Karpas-422 (cell line): ENCODE measurements around the gene ZNF133. TPM values are rescaled to one million over a fixed set of nuclear protein-coding genes. Genes with fewer than 3 reads are reported as not detected.
A peak's percentile ranks its signal among the peaks of the same experiment; 100 is the strongest.
"Not testable (repeated sequence)": the region's sequence is repeated elsewhere in the genome, so short reads cannot be mapped to it uniquely, and the experiment has no call there.

Experiments
- DNase-seq: peaks from one replicate; pipeline ENCODE4 v3.0.0-alpha.2; 2015
- H2AFZ ChIP-seq: fragments of 200-600 bp; sonication (generic); 2 replicates; pipeline ENCODE4 v1.6.1; 2014; ENCODE audit warnings: antibody characterized with exemption, low read length, mixed read lengths
- H3K27ac ChIP-seq: fragments of 200-600 bp; sonication (generic); 2 replicates; pipeline ENCODE4 v1.5.1; 2014; ENCODE audit warnings: mild to moderate bottlenecking, low read length, moderate library complexity
- H3K27me3 ChIP-seq: fragments of 200-600 bp; sonication (generic); 2 replicates; pipeline ENCODE4 v1.6.1; 2014; ENCODE audit warnings: low read length, mixed read lengths
- H3K36me3 ChIP-seq: fragments of 200-600 bp; sonication (generic); 2 replicates; pipeline ENCODE4 v1.6.1; 2014; ENCODE audit warnings: low read length, mixed read lengths; ENCODE audit not compliant: insufficient read depth
- H3K4me1 ChIP-seq: fragments of 200-600 bp; sonication (generic); 2 replicates; pipeline ENCODE4 v1.6.1; 2014; ENCODE audit warnings: mild to moderate bottlenecking, low read length, mixed read lengths
- H3K4me2 ChIP-seq: fragments of 200-600 bp; sonication (generic); 2 replicates; pipeline ENCODE4 v1.6.1; 2014; ENCODE audit warnings: low read length, low read depth, mild to moderate bottlenecking; ENCODE audit not compliant: poor library complexity, severe bottlenecking
- H3K4me3 ChIP-seq: fragments of 200-600 bp; sonication (generic); 2 replicates; pipeline ENCODE4 v1.5.1; 2014; ENCODE audit warnings: mild to moderate bottlenecking, antibody characterized with exemption, low read length, mixed read lengths
- H3K79me2 ChIP-seq: fragments of 200-600 bp; sonication (generic); 2 replicates; pipeline ENCODE4 v1.6.1; 2014; ENCODE audit warnings: mild to moderate bottlenecking, low read length, mixed read lengths
- H3K9ac ChIP-seq: fragments of 200-600 bp; sonication (generic); 2 replicates; pipeline ENCODE4 v1.6.0; 2014; ENCODE audit warnings: low read length
- H3K9me2 ChIP-seq: fragments of 200-600 bp; sonication (generic), shearing (Covaris generic); replicated peaks from 2 replicates; pipeline ENCODE4 v1.6.0; 2014; ENCODE audit warnings: mild to moderate bottlenecking, low read length, moderate library complexity; ENCODE audit not compliant: insufficient read depth
- H3K9me3 ChIP-seq: fragments of 300-700, 200-600 bp; sonication (generic); 2 replicates; pipeline ENCODE4 v1.6.1; 2014; ENCODE audit warnings: low read length, mixed read lengths
- H4K20me1 ChIP-seq: fragments of 200-600 bp; sonication (generic); 2 replicates; pipeline ENCODE4 v1.6.1; 2014; ENCODE audit warnings: mild to moderate bottlenecking, antibody characterized with exemption, low read length, low read depth; ENCODE audit not compliant: insufficient read depth
- total RNA-seq: library from RNA; depleted of rRNA; stranded (reverse); fragments of >200 nt; shearing (Covaris generic); gene quantifications from 2 replicates; pipeline ENCODE4 v1.2.3, GENCODE V29; 2014; ENCODE audit warnings: low replicate concordance

Gene ZNF133
- total RNA-seq, 1 experiment from 2014 or later: 19.5 TPM

DNA sequence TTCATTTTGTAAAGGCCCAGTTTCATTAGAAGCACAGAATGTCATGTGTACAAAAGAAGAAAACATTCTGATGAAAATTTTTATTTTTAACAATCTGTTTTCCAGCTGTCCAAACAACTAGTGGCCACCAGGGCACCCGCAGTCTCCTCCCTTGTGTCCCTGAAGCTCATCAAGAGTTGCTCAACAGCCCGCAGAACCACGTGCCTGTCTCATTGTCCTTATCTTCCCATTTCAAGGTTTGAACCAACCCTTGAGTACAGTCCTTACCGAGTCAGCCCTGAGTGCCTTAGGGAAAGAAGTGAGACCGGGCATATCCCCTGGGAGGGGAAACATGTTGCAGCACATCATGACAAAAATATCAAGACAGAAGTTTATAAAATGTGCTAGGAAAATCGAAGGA, 15.9 kb upstream of the ZNF133 start:
- no peaks in the 10 kb centered on the region for H3K27me3 ChIP-seq
- no peaks in the 10 kb centered on the region for H3K79me2 ChIP-seq
- no peak overlapping the region for H3K9ac ChIP-seq
- H3K36me3 ChIP-seq: no peaks in the 10 kb centered on the region
- no peak overlapping the region for H3K4me2 ChIP-seq
- no peaks in the 10 kb centered on the region for H3K9me3 ChIP-seq
- H3K9me2 ChIP-seq: no peaks in the 10 kb centered on the region
- H3K4me1 ChIP-seq: peaks cover 11% of the 10 kb centered on the region
- H3K27ac ChIP-seq: no peak overlapping the region
- no peak for DNase-seq
- H4K20me1 ChIP-seq: no peaks in the 10 kb centered on the region
- no peak overlapping the region for H3K4me3 ChIP-seq
- no peak overlapping the region for H2AFZ ChIP-seq

DNA sequence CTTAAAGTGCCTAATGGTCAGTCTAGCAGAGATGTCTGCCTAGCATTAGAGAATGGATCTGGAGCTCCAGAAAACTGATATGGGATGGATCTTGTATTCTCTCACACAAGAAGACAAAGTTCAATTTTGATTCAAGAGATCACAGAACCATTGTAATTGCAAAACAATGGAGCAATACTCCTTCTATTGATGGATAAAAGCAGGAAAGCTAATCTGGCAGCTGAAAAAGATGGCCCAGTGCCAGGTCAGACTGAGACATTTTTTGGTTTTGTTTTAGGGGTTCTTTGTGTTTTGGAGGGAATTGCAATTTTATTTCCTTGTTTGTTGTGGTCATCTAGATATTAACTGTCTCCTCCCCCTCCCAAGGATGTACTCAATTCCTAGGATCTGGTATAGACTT, 14.6 kb upstream of the ZNF133 start:
- no peak overlapping the region for H3K27ac ChIP-seq
- no peak for DNase-seq
- no peaks in the 10 kb centered on the region for H3K27me3 ChIP-seq
- H3K4me3 ChIP-seq: no peak overlapping the region
- H3K36me3 ChIP-seq: no peaks in the 10 kb centered on the region
- no peaks in the 10 kb centered on the region for H3K9me3 ChIP-seq
- no peaks in the 10 kb centered on the region for H3K9me2 ChIP-seq
- H2AFZ ChIP-seq: no peak overlapping the region
- H3K9ac ChIP-seq: no peak overlapping the region
- H3K79me2 ChIP-seq: no peaks in the 10 kb centered on the region
- H3K4me2 ChIP-seq: no peak overlapping the region
- peaks cover 11% of the 10 kb centered on the region for H3K4me1 ChIP-seq
- H4K20me1 ChIP-seq: no peaks in the 10 kb centered on the region

DNA sequence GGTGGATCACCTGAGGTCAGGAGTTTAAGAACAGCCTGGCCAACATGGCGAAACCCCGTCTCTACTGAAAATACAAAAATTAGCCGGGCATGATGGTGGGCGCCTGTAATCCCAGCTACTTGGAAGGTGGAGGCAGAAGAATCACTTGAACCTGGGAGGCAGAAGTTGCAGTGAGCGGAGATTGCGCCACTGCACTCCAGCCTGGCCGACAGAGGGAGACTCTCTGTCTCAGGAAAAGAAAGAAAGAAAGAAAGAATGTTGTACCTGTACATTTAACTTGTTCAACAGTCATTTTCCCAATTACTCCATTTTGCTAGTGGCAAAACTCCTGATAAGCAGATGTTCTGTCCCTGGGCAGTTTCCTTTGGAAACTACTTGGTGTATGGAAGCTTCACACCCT, 12.4 kb upstream of the ZNF133 start:
- not testable (repeated sequence) for H3K79me2 ChIP-seq, DNase-seq, H3K4me3 ChIP-seq, H3K4me1 ChIP-seq, H2AFZ ChIP-seq, H3K27ac ChIP-seq, H3K36me3 ChIP-seq, H3K9ac ChIP-seq, H3K9me3 ChIP-seq, H4K20me1 ChIP-seq, H3K9me2 ChIP-seq, H3K4me2 ChIP-seq, H3K27me3 ChIP-seq

DNA sequence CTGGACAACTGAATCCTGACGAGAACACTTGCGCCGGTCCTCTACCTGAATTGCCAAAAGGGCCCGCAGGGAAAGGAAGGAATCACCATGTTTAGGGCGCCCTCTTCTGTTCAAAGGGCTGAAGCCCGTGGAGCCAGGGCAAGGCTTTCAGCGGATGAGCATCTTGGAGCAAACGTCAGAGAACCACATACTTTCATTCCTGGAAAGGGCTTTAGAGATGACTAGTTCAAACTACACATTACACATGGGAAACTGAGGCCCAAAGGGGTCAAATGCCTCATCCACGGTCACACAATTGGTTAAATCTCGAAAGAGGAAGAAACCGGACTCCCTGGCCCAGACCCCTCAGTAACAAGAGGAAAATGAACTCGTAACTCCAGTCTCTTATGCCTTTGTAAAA, 11.5 kb upstream of the ZNF133 start:
- no peaks in the 10 kb centered on the region for H3K79me2 ChIP-seq
- H3K36me3 ChIP-seq: no peaks in the 10 kb centered on the region
- no peaks in the 10 kb centered on the region for H3K27me3 ChIP-seq
- H3K9ac ChIP-seq: no peak overlapping the region
- no peaks in the 10 kb centered on the region for H3K9me3 ChIP-seq
- H3K4me1 ChIP-seq: 0 out of 2 replicates have a peak, but pooled peaks cover 2% of the 10 kb centered on the region
- H3K9me2 ChIP-seq: no peaks in the 10 kb centered on the region
- no peaks in the 10 kb centered on the region for H4K20me1 ChIP-seq
- peak; percentile 85 for DNase-seq
- H3K4me2 ChIP-seq: peak overlapping the region; percentile 34
- H3K4me3 ChIP-seq: no peak overlapping the region
- H2AFZ ChIP-seq: no peak overlapping the region
- H3K27ac ChIP-seq: no peak overlapping the region

DNA sequence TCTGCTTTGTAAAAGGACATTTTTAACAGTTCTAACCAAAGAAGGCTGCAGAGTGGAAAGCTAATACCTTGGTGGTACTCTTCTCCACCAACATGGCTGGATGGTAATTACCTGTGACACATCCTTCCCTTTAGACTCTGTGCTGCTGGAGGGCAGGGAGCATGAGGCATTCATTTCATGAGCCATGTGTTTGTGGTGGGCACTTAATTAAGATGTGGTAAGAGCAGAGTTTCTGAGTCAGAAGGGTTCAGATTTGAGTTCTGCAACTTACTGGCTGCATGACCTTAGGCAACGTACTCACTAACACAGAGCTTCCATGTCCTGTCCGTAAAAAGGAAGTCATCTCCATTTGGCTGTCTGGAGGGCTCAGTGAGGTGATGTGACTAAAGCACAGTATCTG, 9.1 kb upstream of the ZNF133 start:
- Histone ChIP-seq H3K79me2 (no peaks in the 10 kb centered on the region), H3K4me1 (0 out of 2 replicates have a peak, but pooled peaks cover 2% of the 10 kb centered on the region), H3K9me2 (no peaks in the 10 kb centered on the region), H3K4me3 (no peak overlapping the region), H4K20me1 (no peaks in the 10 kb centered on the region), H2AFZ (no peak overlapping the region), H3K9ac (no peak overlapping the region), H3K4me2 (no peak overlapping the region), H3K27ac (no peak overlapping the region), H3K27me3 (no peaks in the 10 kb centered on the region), H3K36me3 (no peaks in the 10 kb centered on the region), H3K9me3 (no peaks in the 10 kb centered on the region)
- no peak for DNase-seq

DNA sequence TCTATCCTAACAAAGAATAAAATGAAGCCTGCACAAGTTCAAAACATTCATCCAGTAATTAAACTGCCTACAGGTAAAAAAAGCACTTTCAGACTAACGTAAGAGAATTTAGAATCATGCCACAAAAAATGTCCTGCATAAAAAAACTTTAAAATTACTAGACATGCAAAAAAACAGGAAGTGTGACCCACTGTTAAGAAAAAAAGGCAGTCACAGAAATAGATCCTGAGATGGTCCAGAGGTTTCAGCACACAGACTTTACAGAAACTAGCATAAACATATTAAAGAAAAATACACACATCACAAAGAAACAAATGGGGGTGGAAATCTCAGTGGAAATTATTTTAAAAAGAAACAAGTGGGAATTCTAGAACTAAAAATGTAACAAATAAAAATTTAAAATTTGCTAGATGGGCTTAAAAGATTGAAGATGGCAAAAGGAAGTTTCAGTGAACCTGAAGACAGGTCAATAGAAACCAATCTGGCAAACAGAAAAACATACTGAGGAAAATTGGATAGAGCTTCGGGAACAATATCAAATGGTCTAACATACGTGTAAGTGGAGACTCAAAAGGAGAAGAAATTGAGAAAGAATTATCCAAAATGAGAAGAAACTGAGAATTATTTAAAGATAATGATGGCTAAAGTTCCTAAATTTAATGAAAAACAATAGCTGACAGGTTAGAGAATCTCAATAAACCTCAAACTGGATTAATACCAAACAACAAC, 3.4 kb upstream of the ZNF133 start:
- Histone ChIP-seq H3K27me3 (no peaks in the 10 kb centered on the region), H3K4me1 (peaks cover 20% of the 10 kb centered on the region), H4K20me1 (no peaks in the 10 kb centered on the region), H3K4me3 (no peak overlapping the region), H3K36me3 (no peaks in the 10 kb centered on the region), H3K79me2 (peaks cover 15% of the 10 kb centered on the region), H3K9me3 (no peaks in the 10 kb centered on the region; the same call in 1 of the 2 replicates), H3K27ac (no peak overlapping the region), H3K9me2 (no peaks in the 10 kb centered on the region), H3K4me2 (no peak overlapping the region), H2AFZ (no peak overlapping the region), H3K9ac (no peak overlapping the region)
- DNase-seq: peak; percentile 51

DNA sequence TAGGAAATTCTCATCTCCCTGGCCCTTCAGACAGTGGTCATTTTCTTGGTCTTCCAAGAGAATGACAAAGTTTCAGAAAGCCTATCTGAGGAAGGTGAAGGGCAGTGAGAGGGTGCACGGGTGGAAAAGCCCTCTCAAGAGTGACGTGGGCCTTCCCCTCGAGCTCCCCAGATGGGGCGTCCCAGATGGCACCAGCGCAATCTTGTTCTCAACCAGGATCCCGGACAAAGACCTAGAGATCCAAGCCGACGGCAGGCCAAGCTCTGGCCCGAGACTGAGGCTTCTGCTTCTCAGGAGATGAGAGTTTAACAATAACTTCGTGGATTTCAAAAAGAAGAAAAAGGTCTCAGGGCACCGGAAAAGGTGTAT, 797 bp upstream of the ZNF133 start:
- peak overlapping the region; percentile 97 for H2AFZ ChIP-seq
- no peak for DNase-seq
- peaks cover 20% of the 10 kb centered on the region for H3K4me1 ChIP-seq
- H3K4me2 ChIP-seq: peak overlapping the region; percentile 95
- no peaks in the 10 kb centered on the region; the same call in 1 of the 2 replicates for H3K9me3 ChIP-seq
- H3K27ac ChIP-seq: no peak overlapping the region
- H3K4me3 ChIP-seq: peak overlapping the region; percentile 93
- peak overlapping the region; percentile 85 for H3K9ac ChIP-seq
- no peaks in the 10 kb centered on the region for H3K9me2 ChIP-seq
- no peaks in the 10 kb centered on the region for H3K27me3 ChIP-seq
- H3K36me3 ChIP-seq: no peaks in the 10 kb centered on the region
- no peaks in the 10 kb centered on the region for H4K20me1 ChIP-seq
- peaks cover 27% of the 10 kb centered on the region for H3K79me2 ChIP-seq

DNA sequence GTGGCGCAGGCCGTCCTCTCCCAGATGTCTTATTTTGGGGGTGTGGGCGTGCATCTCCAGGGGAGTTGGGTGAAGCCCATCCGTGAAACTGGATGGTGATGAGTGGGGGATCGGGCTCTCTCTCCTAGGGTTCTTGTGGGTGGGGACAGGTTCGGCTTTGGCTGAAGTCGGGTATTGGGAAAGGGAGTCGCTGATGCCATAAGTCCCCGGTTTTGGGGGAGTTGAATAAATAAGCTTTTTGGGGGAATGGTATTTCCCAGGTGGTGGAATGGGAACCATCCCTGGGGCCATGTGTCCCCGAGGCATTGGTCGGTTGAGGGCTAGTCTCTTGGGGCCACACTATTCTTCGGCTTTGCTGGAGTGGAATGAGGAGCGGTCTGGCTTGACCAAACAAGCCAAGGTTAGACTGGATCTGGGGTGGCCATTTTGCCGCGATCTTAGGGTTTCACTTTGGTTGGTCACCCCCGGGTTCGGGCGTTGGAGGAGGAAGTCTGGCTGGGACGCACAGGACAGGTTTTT, 481 bp downstream of the ZNF133 start:
- Histone ChIP-seq H3K27me3 (no peaks in the 10 kb centered on the region), H3K9ac (peak overlapping the region; percentile 85), H3K36me3 (no peaks in the 10 kb centered on the region), H3K79me2 (peaks cover 27% of the 10 kb centered on the region), H3K27ac (no peak overlapping the region), H3K9me2 (no peaks in the 10 kb centered on the region), H2AFZ (peak overlapping the region; percentile 97), H3K4me2 (peak overlapping the region; percentile 95), H3K9me3 (no peaks in the 10 kb centered on the region; the same call in 1 of the 2 replicates), H3K4me1 (peaks cover 20% of the 10 kb centered on the region), H4K20me1 (no peaks in the 10 kb centered on the region), H3K4me3 (peak overlapping the region; percentile 93)
- DNase-seq: no peak
